Fibroblast of lung (primary cell): Measurements from ENCODE around the gene CCR7. TPM values are rescaled to one million over a fixed set of nuclear protein-coding genes. Genes with fewer than 3 reads are reported as not detected.
A peak's percentile ranks its signal among the peaks of the same experiment; 100 is the strongest.

Experiments used
- DNase-seq, 2 donors: peaks; one replicate each; pipeline versions ENCODE4 v3.0.0 to v3.0.0-alpha.2; 2010; ENCODE audit warnings: low read depth in 2 of 2
- H2AFZ ChIP-seq: 2 replicates; pipeline ENCODE4 v1.5.1; 2012; ENCODE audit warnings: low read length, control low read depth, inconsistent platforms
- H3K27ac ChIP-seq: 2 replicates; pipeline ENCODE4 v1.5.1; 2011; ENCODE audit warnings: low read length, control low read depth; ENCODE audit not compliant: insufficient read depth
- H3K27me3 ChIP-seq: 2 replicates; pipeline ENCODE4 v1.5.1; 2011; ENCODE audit warnings: mild to moderate bottlenecking, low read length; ENCODE audit not compliant: control insufficient read depth, insufficient read depth
- H3K36me3 ChIP-seq: 2 replicates; pipeline ENCODE4 v1.5.1; 2011; ENCODE audit warnings: low read length; ENCODE audit not compliant: control insufficient read depth, insufficient read depth
- H3K4me1 ChIP-seq: 2 replicates; pipeline ENCODE4 v1.5.1; 2011; ENCODE audit warnings: low read length; ENCODE audit not compliant: control insufficient read depth, insufficient read depth; ENCODE audit errors: extremely low read depth
- H3K4me2 ChIP-seq: 2 replicates; pipeline ENCODE4 v1.5.1; 2011; ENCODE audit warnings: low read length, control low read depth; ENCODE audit not compliant: insufficient read depth; ENCODE audit errors: extremely low read depth
- H3K4me3 ChIP-seq, 4 experiments: fragments of 200-600 bp in 1 of 4; sonication (generic) in 1 of 4; replicated peaks in 1 of 4; 2 replicates each; pipeline ENCODE4 v1.5.1; 2011 to 2016; ENCODE audit warnings: low read length in 4 of 4, low read depth in 3 of 4, mild to moderate bottlenecking in 3 of 4, control low read depth in 2 of 4, inconsistent platforms in 1 of 4, mixed read lengths in 1 of 4; ENCODE audit not compliant: insufficient read depth in 1 of 4; ENCODE audit errors: control extremely low read depth in 1 of 4
- H3K79me2 ChIP-seq: 2 replicates; pipeline ENCODE4 v1.5.1; 2012; ENCODE audit warnings: mild to moderate bottlenecking, low read length, inconsistent platforms; ENCODE audit not compliant: control insufficient read depth, insufficient read depth
- H3K9ac ChIP-seq: 2 replicates; pipeline ENCODE4 v1.5.1; 2011; ENCODE audit warnings: mild to moderate bottlenecking, low read length, control low read depth; ENCODE audit not compliant: insufficient read depth
- H3K9me3 ChIP-seq: 2 replicates; pipeline ENCODE4 v1.5.1; 2012; ENCODE audit warnings: low read depth, low read length; ENCODE audit not compliant: control insufficient read depth, insufficient read depth
- H4K20me1 ChIP-seq: 2 replicates; pipeline ENCODE4 v1.5.1; 2011; ENCODE audit warnings: low read length; ENCODE audit not compliant: control insufficient read depth, insufficient read depth; ENCODE audit errors: extremely low read depth
- EZH2 ChIP-seq: IDR thresholded peaks from 2 replicates; pipeline ENCODE4 v1.5.1; 2012; ENCODE audit warnings: low read length, control low read depth, mild to moderate bottlenecking; ENCODE audit errors: missing control alignments
- polyA plus RNA-seq, 2 donors: library from polyadenylated mRNA; depleted of rRNA in 1 of 2; stranded (reverse) in 1 of 2; unstranded in 1 of 2; fragments of >200 nt; gene quantifications; 2 replicates each; pipeline ENCODE4 v1.2.1, GENCODE V29; 2011 to 2012; ENCODE audit warnings: missing spikeins in 1 of 2
- total RNA-seq: library from RNA; depleted of rRNA; stranded (reverse); fragments of >200 nt; gene quantifications from 2 replicates; pipeline ENCODE4 v1.2.1, GENCODE V29; 2014
- TF ChIP-seq, protein P1 (sequence below), 2 donors: IDR thresholded peaks in 1 of 2; conservative IDR thresholded peaks in 1 of 2; 1 replicate in 1 of 2; 2 replicates in 1 of 2; pipeline ENCODE4 v1.5.1; 2011 to 2012; ENCODE audit warnings: low read length in 2 of 2, control low read depth in 1 of 2, inconsistent platforms in 1 of 2, low read depth in 1 of 2, mild to moderate bottlenecking in 1 of 2

CCR7 gene
- total and polyA plus RNA-seq, 2 donors (not counting 1 experiment from before 2014, with no cell fraction given), result under 0.01 to 0.10 TPM

DNA sequence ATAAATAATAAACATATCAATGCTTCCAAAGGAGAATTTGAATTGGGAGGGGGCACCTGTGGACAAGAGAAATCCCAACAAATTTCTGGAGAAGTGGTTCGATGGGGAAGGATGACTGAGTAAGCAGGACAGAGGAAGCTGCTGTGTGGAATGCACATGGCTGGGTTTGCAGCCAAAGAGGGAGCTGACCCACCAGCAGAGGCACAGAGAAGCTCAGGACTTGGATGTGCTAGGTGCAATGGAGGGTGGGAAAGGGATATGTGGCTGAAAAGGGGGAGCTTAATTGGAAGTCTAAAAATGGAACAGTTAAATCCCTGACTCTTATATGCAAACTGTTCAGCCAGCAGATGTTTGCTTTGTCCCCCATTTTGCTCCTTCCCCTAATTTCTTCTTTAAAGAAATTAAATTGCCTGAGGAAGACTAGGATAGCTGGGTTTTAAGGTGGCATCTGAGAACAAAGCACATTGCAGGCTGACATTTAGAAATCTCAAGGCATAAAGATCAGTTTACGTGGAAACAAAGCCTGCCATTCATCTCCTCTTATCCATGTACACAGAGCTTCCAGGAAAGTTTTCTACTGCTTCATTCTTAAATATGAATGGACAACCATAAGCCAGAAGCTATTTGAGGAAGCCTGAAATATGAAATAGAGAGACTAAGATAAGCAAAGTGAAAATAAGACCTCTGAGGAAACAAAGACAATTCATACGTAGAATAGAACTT lies 40.9 kb downstream of the CCR7 start:
- Histone ChIP-seq H2AFZ (no peak overlapping the region), H3K4me3 (no peak overlapping the region), H3K27me3 (no peaks in the 10 kb centered on the region), H3K9ac (no peak overlapping the region), H3K36me3 (no peaks in the 10 kb centered on the region), H3K27ac (no peak overlapping the region), H3K4me2 (no peak overlapping the region), H3K9me3 (no peaks in the 10 kb centered on the region), H4K20me1 (no peaks in the 10 kb centered on the region), H3K79me2 (no peaks in the 10 kb centered on the region), H3K4me1 (peaks cover 10% of the 10 kb centered on the region)
- DNase-seq, result no peak
- TF ChIP-seq EZH2, result no peak
- TF ChIP-seq, protein P1, sequence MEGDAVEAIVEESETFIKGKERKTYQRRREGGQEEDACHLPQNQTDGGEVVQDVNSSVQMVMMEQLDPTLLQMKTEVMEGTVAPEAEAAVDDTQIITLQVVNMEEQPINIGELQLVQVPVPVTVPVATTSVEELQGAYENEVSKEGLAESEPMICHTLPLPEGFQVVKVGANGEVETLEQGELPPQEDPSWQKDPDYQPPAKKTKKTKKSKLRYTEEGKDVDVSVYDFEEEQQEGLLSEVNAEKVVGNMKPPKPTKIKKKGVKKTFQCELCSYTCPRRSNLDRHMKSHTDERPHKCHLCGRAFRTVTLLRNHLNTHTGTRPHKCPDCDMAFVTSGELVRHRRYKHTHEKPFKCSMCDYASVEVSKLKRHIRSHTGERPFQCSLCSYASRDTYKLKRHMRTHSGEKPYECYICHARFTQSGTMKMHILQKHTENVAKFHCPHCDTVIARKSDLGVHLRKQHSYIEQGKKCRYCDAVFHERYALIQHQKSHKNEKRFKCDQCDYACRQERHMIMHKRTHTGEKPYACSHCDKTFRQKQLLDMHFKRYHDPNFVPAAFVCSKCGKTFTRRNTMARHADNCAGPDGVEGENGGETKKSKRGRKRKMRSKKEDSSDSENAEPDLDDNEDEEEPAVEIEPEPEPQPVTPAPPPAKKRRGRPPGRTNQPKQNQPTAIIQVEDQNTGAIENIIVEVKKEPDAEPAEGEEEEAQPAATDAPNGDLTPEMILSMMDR (conservative IDR thresholded peaks at IDR 0.05 in 1 of 2, IDR thresholded peaks at IDR 0.05 in 1 of 2; ENCODE audit: low read depth in 1 of 2, low read length in 2 of 2), result no peak

GRCh38 chr17:40522961-40523310 lies 42.3 kb downstream of the CCR7 start:
- H3K79me2 ChIP-seq, result no peaks in the 10 kb centered on the region
- H3K36me3 ChIP-seq, result no peaks in the 10 kb centered on the region
- H3K9ac ChIP-seq, result no peak overlapping the region
- no peak for DNase-seq
- no peak overlapping the region for H2AFZ ChIP-seq
- no peak overlapping the region for H3K27ac ChIP-seq
- H3K4me3 ChIP-seq, result no peak overlapping the region
- H3K4me1 ChIP-seq, result peaks cover 13% of the 10 kb centered on the region
- no peaks in the 10 kb centered on the region for H3K9me3 ChIP-seq
- TF ChIP-seq, protein P1 (conservative IDR thresholded peaks at IDR 0.05 in 1 of 2, IDR thresholded peaks at IDR 0.05 in 1 of 2; ENCODE audit: low read depth in 1 of 2, low read length in 2 of 2), result no peak
- TF ChIP-seq EZH2, result no peak
- no peak overlapping the region for H3K4me2 ChIP-seq
- no peaks in the 10 kb centered on the region for H3K27me3 ChIP-seq
- no peaks in the 10 kb centered on the region for H4K20me1 ChIP-seq

- no peak overlapping the region for H3K4me2 ChIP-seq
- no peak overlapping the region for H3K9ac ChIP-seq
Observed at GRCh38 chr17:40522250-40522960, 42.9 kb downstream of the CCR7 start.

More at GRCh38 chr17:40522250-40522960, 42.9 kb downstream of the CCR7 start:
- H3K4me1 ChIP-seq, result peaks cover 13% of the 10 kb centered on the region
- no peak overlapping the region for H3K4me3 ChIP-seq
- H2AFZ ChIP-seq, result no peak overlapping the region
- no peaks in the 10 kb centered on the region for H3K27me3 ChIP-seq
- H3K27ac ChIP-seq, result peak overlapping the region; percentile 78
- H3K79me2 ChIP-seq, result no peaks in the 10 kb centered on the region
- H3K36me3 ChIP-seq, result no peaks in the 10 kb centered on the region
- no peaks in the 10 kb centered on the region for H4K20me1 ChIP-seq
- peak; percentile 38 to 46 for DNase-seq
- TF ChIP-seq, protein P1 (conservative IDR thresholded peaks at IDR 0.05 in 1 of 2, IDR thresholded peaks at IDR 0.05 in 1 of 2; ENCODE audit: low read depth in 1 of 2, low read length in 2 of 2), result no peak
- no peak for TF ChIP-seq EZH2
- H3K9me3 ChIP-seq, result no peaks in the 10 kb centered on the region
